ENCODE results near the gene PLEKHG7.

DNA sequence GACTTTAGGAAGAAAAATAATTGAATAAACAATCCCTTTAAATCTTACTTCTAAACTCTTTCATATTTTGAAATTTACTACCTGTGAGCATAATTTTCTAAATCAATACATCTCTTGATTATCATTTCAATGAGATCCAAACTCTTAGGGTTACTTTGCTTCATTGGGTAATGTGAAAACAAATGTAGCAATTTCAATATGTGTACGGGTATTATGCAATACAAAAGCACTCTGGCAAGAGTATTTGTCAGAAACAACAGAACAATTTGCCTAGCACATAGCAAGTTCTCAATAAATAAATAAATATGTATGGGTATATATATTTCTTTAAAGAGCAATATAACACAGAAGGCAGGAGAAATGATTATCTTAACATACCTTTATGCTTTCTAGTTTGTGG is 77.1 kb downstream of the PLEKHG7 start:
- TF ChIP-seq CTCF (IDR thresholded peaks at IDR 0.05) = no peak
- no peak for TF ChIP-seq POLR2A (IDR thresholded peaks at IDR 0.05)

Data from Peyer's patch (tissue), 4 donors.